ENCODE data around the gene SLC25A41.

Gene SLC25A41

GRCh38 chr19:6476896-6477431, 43.4 kb upstream of the SLC25A41 start:
- no peak overlapping the region for H3K27ac ChIP-seq
- TF ChIP-seq CTCF (conservative IDR thresholded peaks at IDR 0.05): no peak

GRCh38 chr19:6476155-6476895, 42.8 kb upstream of the SLC25A41 start:
- no peak overlapping the region for H3K27ac ChIP-seq
- TF ChIP-seq CTCF (conservative IDR thresholded peaks at IDR 0.05): no peak

DNA sequence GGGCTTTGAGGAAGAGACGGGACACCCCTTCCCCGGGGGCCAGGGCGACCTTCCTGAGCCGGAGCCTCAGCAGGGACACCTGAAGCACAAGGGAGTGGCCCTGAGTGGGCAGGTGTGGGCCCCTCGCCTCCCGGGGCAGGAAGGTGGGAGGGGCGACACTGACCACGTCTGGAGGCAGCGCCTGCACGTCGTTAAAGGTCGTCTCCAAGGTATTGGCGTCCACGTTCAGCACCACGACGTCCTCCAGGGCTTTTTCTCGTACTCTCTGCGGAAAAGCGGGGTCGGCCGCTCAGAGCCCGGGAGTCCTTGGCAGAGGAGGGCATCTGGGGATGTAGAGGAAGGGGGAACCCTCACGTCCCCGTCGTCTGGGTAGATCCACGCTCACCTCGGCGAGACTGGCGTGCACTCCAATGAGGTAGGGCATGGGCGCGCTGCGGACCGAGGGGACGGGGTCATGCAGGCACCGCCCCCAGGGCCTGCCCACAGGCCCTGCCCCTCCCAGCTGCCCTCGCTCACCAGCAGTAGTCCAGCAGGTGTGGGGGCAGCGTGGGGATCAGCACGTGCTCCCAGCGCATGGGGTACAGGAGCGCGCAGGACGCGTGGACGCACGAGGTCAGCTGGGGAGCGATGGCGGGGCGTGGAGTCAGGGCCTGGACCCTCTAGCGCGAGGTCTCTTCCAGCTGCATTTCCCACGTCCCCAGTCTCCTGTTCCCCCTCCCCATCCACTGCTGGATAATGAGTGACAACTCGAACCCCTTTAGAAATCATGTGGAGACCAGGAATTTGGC, 42.0 kb upstream of the SLC25A41 start:
- H3K27ac ChIP-seq: no peak overlapping the region
- no peak for TF ChIP-seq CTCF (conservative IDR thresholded peaks at IDR 0.05)

DNA sequence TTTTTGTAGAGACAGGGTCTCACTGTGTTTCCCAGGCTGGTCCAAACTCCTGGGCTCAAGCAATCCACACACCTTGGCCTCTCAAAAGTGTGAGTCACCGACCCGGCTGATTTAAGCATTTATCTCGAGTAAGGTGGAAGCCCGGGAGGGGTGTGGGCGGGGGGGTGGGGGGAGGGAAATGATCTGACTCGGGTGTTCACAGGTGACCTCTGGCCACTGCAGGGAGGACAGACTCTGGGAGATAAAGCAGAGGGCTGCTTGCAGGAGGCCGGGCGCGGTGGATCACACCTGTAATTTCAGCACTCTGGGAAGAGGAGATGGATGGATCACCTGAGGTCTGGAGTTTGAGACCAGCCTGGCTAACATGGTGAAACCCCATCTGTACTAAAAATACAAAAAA, 40.1 kb upstream of the SLC25A41 start:
- no peak overlapping the region for H3K27ac ChIP-seq
- no peak for TF ChIP-seq CTCF (conservative IDR thresholded peaks at IDR 0.05)

DNA sequence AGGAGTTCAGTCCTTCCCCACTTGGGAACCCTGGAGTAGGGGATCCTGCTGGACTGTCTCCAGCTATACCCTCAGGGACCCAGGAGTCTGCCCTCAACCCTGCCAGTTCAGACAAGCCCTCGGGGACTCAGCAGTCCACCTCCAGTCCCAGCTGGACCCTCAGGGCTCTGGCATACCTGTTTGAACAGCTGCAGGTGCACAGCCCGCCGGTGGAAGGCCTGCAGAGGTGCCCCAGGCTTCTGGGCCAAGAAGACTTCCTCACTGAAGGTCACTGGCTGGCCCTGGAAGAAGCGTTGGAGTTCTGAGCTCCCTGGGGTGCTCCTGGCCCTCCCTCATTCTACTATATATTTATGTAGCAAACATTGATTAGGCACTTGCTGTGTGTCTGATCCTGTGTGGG, 39.1 kb upstream of the SLC25A41 start:
- H3K27ac ChIP-seq: no peak overlapping the region
- no peak for TF ChIP-seq CTCF (conservative IDR thresholded peaks at IDR 0.05)

DNA sequence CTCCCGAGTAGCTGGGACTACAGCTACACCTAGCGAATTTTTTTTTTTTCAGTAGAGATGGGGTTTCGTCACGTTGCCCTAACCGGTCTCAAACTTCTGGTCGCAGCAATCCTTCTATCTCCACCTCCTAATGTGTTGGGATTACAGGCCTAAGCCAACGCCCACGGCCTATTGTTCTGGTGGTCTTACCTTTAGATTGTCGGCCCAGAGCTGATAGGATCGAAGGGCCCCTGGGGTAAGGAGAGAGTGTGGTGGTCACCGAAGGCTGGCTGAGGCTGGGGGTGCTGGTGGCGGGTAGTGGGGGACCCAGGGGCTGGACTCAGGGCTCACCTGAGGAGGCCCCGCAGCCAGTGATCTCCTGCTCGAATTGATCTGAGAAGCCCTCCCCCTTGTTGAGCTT, 37.5 kb upstream of the SLC25A41 start:
- H3K27ac ChIP-seq: no peak overlapping the region
- no peak for TF ChIP-seq CTCF (conservative IDR thresholded peaks at IDR 0.05)

GRCh38 chr19:6470173-6470572, 36.6 kb upstream of the SLC25A41 start:
- no peak for TF ChIP-seq CTCF (conservative IDR thresholded peaks at IDR 0.05)
- no peak overlapping the region for H3K27ac ChIP-seq
